GM23338 (cell line): ENCODE results near the gene AFTPH. TPM values are rescaled to one million over a fixed set of nuclear protein-coding genes. Genes with fewer than 3 reads are reported as not detected.

Source experiments
- ATAC-seq: fragments of 200-7000 bp; cut with Tn5 transposase; 3 replicates; pipeline ENCODE4 v1.9.1; 2020
- DNase-seq: peaks from one replicate; pipeline ENCODE4 v3.0.0-alpha.2; 2015; ENCODE audit warnings: low spot score
- H2AFZ ChIP-seq: fragments of 200-600 bp; sonication (generic); 2 replicates; pipeline ENCODE4 v1.8.0; 2016; ENCODE audit warnings: antibody characterized with exemption, mild to moderate bottlenecking, moderate library complexity
- H3F3A ChIP-seq: fragments of 200-600 bp; sonication (generic); replicated peaks from 2 replicates; pipeline ENCODE4 v1.8.0; 2017; ENCODE audit warnings: antibody characterized with exemption, mixed run types, low read depth
- H3K27ac ChIP-seq: fragments of 200-600 bp; sonication (generic); 2 replicates; pipeline ENCODE4 v1.6.1; 2016; ENCODE audit warnings: low read depth
- H3K27me3 ChIP-seq: fragments of 200-600 bp; sonication (generic); 2 replicates; pipeline ENCODE4 v1.8.0; 2016; ENCODE audit warnings: mild to moderate bottlenecking, mixed run types, moderate library complexity; ENCODE audit not compliant: insufficient read depth
- H3K36me3 ChIP-seq: fragments of 200-600 bp; sonication (generic); 2 replicates; pipeline ENCODE4 v1.8.0; 2016; ENCODE audit warnings: mild to moderate bottlenecking; ENCODE audit not compliant: insufficient read depth
- H3K4me1 ChIP-seq: fragments of 200-600 bp; sonication (generic); 2 replicates; pipeline ENCODE4 v1.8.0; 2016; ENCODE audit warnings: mild to moderate bottlenecking, moderate library complexity; ENCODE audit not compliant: insufficient read depth
- H3K4me2 ChIP-seq: fragments of 200-600 bp; sonication (generic); 2 replicates; pipeline ENCODE4 v1.7.1; 2017; ENCODE audit warnings: mixed run types
- H3K4me3 ChIP-seq: fragments of 200-600 bp; sonication (generic); 2 replicates; pipeline ENCODE4 v1.6.1; 2016; ENCODE audit warnings: mixed run types
- H3K79me2 ChIP-seq: fragments of 200-600 bp; sonication (generic); replicated peaks from 2 replicates; pipeline ENCODE4 v1.8.0; 2017; ENCODE audit warnings: mild to moderate bottlenecking; ENCODE audit not compliant: insufficient read depth
- H3K9me2 ChIP-seq: fragments of 200-600 bp; sonication (generic); 2 replicates; pipeline ENCODE4 v1.8.0; 2017; ENCODE audit not compliant: insufficient read depth
- H4K20me1 ChIP-seq: fragments of 200-600 bp; sonication (generic); replicated peaks from 2 replicates; pipeline ENCODE4 v1.8.0; 2017; ENCODE audit warnings: mild to moderate bottlenecking; ENCODE audit not compliant: insufficient read depth
- H3K27ac Mint-ChIP-seq: 2 replicates; pipeline ENCODE4 v1.8.0; 2020; ENCODE audit warnings: inconsistent platforms, mild to moderate bottlenecking, moderate library complexity, mixed read lengths
- H3K27me3 Mint-ChIP-seq: 3 replicates; pipeline ENCODE4 v1.8.0; 2022; ENCODE audit warnings: low read depth, mild to moderate bottlenecking, moderate library complexity, mixed read lengths, inconsistent platforms; ENCODE audit not compliant: insufficient read depth, poor library complexity
- H3K36me3 Mint-ChIP-seq: 3 replicates; pipeline ENCODE4 v1.8.0; 2021; ENCODE audit warnings: low read depth, mild to moderate bottlenecking, inconsistent platforms, moderate library complexity, mixed read lengths
- H3K4me1 Mint-ChIP-seq: 3 replicates; pipeline ENCODE4 v1.8.0; 2020; ENCODE audit warnings: mild to moderate bottlenecking, inconsistent platforms, mixed read lengths
- H3K4me3 Mint-ChIP-seq: 3 replicates; pipeline ENCODE4 v1.8.0; 2021; ENCODE audit warnings: moderate library complexity, mild to moderate bottlenecking, inconsistent platforms, mixed read lengths
- H3K9me3 Mint-ChIP-seq: 3 replicates; pipeline ENCODE4 v1.8.0; 2020; ENCODE audit warnings: moderate library complexity, mild to moderate bottlenecking, inconsistent platforms, mixed read lengths
- CTCF ChIP-seq, 2 experiments: fragments of 200-600 bp in 1 of 2; sonication (generic) in 1 of 2; conservative IDR thresholded peaks; 2 replicates each; pipeline versions ENCODE4 v1.5.1 to v1.6.1; 2016 to 2017; ENCODE audit warnings: antibody characterized with exemption in 2 of 2, low read depth in 2 of 2, mild to moderate bottlenecking in 2 of 2, moderate library complexity in 1 of 2
- EZH2 ChIP-seq: fragments of 200-600 bp; sonication (generic); IDR thresholded peaks from one replicate; pipeline ENCODE4 v1.8.0; 2017; ENCODE audit warnings: antibody characterized with exemption, mild to moderate bottlenecking, low read depth; ENCODE audit not compliant: unreplicated experiment
- JUNB ChIP-seq: IDR thresholded peaks from one replicate; pipeline ENCODE4 v1.6.1; 2016; ENCODE audit warnings: antibody characterized with exemption; ENCODE audit not compliant: unreplicated experiment
- REST ChIP-seq: IDR thresholded peaks from one replicate; pipeline ENCODE4 v1.6.1; 2018; ENCODE audit warnings: antibody characterized with exemption; ENCODE audit not compliant: unreplicated experiment
- ZNF462 ChIP-seq: fragments of 250-450 bp; sonication (Bioruptor Pico); IDR thresholded peaks from 2 replicates; pipeline ENCODE4 v1.5.0; 2020; ENCODE audit warnings: mild to moderate bottlenecking, moderate library complexity
- polyA plus RNA-seq: library from polyadenylated mRNA; unstranded; fragments of >200 nt; fragmentation: Nextera tagmentation; extraction: Ambion mirVana; gene quantifications from 2 replicates; pipeline ENCODE4 v1.2.1, GENCODE V29; 2016
- total RNA-seq: library from RNA; depleted of rRNA; stranded (reverse); fragments of >200 nt; shearing (Covaris generic); gene quantifications from 2 replicates; pipeline ENCODE4 v1.2.3, GENCODE V29; 2014

The AFTPH gene
- total and polyA plus RNA-seq, 2 experiments from 2014 or later = 14.9 to 20.6 TPM

DNA sequence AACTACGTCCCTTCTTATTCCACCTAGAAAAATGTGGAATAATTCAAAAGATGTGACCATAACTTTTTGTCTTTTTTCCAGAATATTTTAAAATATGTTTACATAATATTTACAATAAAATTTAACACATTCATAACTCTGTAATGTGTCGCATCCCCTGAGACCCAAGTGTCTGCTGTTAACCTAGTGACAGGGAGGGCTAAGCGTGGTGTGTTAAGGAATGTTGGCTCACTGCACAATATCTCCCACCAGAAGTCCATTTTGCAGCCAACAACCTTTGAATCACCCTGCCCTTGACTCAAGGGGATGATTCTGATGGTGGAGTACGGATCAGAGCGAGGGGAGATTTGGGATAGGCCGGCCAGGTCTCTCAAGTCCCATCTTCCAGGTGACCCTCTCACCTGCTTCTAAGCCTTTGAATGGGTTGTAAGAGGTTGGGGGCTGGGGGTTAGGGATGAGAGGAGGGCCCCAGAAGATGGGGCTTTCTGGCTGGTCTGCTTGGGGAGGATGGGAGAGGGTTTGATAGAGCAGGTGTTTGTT is 86.3 kb downstream of the AFTPH start:
- Mint-ChIP-seq H3K9me3 (no peaks in the 10 kb centered on the region), H3K4me1 (peaks cover 4% of the 10 kb centered on the region; the same call in 2 of the 3 replicates), H3K27me3 (peaks cover 21% of the 10 kb centered on the region), H3K27ac (no peak overlapping the region), H3K36me3 (no peaks in the 10 kb centered on the region), H3K4me3 (no peak overlapping the region; the same call in 2 of the 3 replicates)
- Histone ChIP-seq H4K20me1 (no peaks in the 10 kb centered on the region), H2AFZ (no peak overlapping the region), H3K4me2 (no peak overlapping the region), H3F3A (no peaks in the 10 kb centered on the region), H3K4me3 (no peak overlapping the region), H3K9me2 (no peaks in the 10 kb centered on the region), H3K27ac (no peak overlapping the region), H3K4me1 (no peaks in the 10 kb centered on the region), H3K36me3 (no peaks in the 10 kb centered on the region), H3K79me2 (no peaks in the 10 kb centered on the region), H3K27me3 (peaks cover 26% of the 10 kb centered on the region)
- DNase-seq (no peak), ATAC-seq (no peak)
- TF ChIP-seq CTCF (conservative IDR thresholded peaks at IDR 0.05; ENCODE audit: low read depth in 2 of 2) (no peak), EZH2 (no peak), ZNF462 (CRISPR knock-in tag) (no peak), JUNB (no peak), REST (no peak)
